Stimulated activated CD4-positive, alpha-beta T cell treated with anti-CD3 and anti-CD28 coated beads, Interleukin-1b, Interleukin-23, amount 100 ng/mL, for 4 hours (primary cell): Measurements from ENCODE around the gene TEX264.
"Not testable (repeated sequence)": the region's sequence is repeated elsewhere in the genome, so short reads cannot be mapped to it uniquely, and the experiment has no call there.

Source experiments
- DNase-seq, 2 donors: peaks; one replicate each; pipeline ENCODE4 v3.0.0-alpha.2; 2020; ENCODE audit warnings: low read depth in 2 of 2

TEX264 gene, protein sequence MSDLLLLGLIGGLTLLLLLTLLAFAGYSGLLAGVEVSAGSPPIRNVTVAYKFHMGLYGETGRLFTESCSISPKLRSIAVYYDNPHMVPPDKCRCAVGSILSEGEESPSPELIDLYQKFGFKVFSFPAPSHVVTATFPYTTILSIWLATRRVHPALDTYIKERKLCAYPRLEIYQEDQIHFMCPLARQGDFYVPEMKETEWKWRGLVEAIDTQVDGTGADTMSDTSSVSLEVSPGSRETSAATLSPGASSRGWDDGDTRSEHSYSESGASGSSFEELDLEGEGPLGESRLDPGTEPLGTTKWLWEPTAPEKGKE

GRCh38 chr3:51670823-51671733 is at the start of gene TEX264:
TEX264 (plus strand) TSS chr3:51671252; CDS start chr3:51674305, 3,053 bp downstream.
- peak; percentile 89 to 92 for DNase-seq

GRCh38 chr3:51622413-51622812 is 48.6 kb upstream of the TEX264 start:
- DNase-seq, result no peak

GRCh38 chr3:51622868-51623267 is 48.2 kb upstream of the TEX264 start:
- DNase-seq, result no peak

- DNase-seq, result no peak
Observed at GRCh38 chr3:51630513-51630912, 40.5 kb upstream of the TEX264 start.

DNA sequence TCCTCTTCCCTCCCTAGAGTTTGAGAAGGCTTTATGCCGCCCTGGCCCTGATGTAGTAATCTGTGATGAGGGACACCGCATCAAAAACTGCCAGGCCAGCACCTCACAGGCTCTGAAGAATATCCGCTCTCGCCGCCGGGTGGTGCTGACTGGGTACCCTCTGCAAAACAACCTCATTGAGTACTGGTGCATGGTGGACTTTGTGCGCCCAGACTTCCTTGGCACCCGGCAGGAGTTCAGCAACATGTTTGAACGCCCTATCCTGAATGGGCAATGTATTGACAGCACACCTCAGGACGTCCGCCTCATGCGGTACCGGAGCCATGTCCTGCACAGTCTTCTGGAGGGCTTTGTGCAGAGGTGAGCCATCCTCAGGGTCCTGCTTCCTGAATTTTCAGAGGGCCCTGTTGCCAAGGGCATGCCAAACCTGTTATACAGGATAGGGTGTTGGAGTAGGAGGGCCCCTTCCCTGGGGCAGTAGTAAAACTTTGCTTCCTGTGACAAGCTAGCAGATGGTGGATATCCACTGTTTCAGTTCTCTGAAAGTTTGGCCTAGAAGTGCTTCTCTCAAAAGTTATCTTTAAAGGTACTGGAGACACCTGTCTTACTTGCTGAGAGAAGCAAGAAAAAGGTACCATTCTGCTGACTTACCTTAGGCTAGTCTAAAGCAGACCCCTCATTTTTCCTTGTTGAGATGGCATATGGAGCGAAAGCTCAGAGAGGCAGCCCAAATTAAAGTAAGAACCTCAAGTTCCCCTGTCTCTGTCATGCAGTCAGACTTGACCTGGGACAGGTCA is 33.7 kb upstream of the TEX264 start:
- DNase-seq, result no peak

DNA sequence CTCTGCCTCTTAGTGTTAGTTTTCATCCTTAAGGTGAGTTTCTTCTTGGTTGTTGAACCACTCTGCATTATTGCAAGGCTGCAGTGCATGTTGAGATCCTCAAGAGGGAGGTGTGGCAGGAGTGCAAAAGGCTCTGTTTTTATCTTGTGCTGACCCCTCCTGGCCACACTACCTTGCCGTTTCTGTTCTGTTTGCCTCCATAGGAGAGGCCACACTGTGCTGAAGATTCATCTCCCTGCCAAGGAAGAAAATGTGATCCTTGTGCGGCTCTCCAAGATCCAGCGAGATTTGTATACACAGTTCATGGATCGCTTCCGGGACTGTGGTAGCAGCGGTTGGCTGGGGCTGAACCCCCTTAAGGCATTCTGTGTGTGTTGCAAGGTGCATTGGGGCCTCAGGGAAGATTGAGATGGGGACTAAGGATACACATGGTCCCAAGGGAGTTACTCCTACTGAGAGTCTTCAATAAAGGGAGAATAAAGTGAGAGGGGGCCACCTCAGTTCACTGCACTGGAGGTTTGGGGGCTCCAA is 33.0 kb upstream of the TEX264 start:
- DNase-seq, result no peak

DNA sequence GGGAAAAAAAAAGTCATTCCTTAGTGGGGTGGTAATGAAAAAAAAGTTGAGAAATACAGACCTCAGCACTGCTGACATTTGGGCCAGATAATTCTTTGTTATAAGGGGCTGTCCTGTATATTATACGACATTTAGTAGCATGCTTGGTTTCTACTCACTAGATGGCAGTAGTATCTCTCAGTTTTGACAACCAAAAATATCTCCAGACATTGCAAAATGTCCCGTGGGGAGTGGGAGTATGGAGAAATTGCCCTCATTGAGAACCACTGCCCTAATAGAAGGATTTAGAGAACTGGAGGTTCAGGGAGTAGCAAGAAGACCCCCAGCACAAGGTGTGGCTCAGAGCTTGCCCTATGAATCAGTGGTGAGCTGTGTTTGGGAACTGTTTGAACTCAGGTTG is 28.6 kb upstream of the TEX264 start:
- DNase-seq, result no peak

- DNase-seq, result no peak
Observed at GRCh38 chr3:51646091-51646490, 25.0 kb upstream of the TEX264 start.

GRCh38 chr3:51652103-51652502 is 18.9 kb upstream of the TEX264 start:
- DNase-seq, result not testable (repeated sequence)

GRCh38 chr3:51653409-51653808 is 17.6 kb upstream of the TEX264 start:
- DNase-seq, result not testable (repeated sequence)

DNA sequence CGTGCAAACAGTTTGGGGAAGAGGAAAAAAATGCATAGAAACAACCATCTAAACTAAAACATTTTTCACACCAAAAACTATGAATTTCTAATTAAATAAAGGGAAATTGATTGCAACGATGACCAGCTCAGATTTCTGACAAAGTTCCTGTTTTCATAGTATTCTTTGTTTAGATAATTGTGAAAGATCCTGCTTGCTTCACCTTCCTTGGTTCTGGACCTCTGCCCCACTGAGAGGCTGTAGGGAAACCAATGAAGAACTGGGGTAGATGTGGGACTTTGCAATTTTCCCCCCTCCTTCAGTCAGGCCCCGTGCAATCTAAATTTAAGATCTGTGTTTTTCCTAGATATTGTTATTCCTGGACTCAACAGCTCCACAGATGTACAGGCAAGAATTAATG is 13.8 kb upstream of the TEX264 start:
- DNase-seq, result no peak

GRCh38 chr3:51659942-51660341 is 11.1 kb upstream of the TEX264 start:
- no peak for DNase-seq

DNA sequence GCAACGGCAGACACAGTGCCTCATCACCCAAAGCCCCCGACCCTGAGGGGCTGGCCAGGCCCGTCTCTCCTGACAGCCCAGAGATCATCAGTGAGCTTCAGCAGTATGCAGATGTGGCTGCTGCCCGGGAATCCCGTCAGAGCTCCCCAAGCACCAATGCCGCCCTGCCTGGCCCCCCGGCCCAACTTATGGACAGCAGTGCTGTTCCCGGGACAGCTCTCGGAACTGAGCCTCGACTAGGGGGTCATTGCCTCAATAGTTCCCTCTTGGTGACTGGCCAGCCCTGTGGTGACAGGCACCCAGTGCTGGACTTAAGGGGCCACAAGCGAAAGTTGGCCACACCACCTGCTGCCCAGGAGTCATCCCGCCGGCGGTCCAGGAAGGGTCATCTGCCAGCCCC is 8.6 kb upstream of the TEX264 start:
- DNase-seq, result no peak

DNA sequence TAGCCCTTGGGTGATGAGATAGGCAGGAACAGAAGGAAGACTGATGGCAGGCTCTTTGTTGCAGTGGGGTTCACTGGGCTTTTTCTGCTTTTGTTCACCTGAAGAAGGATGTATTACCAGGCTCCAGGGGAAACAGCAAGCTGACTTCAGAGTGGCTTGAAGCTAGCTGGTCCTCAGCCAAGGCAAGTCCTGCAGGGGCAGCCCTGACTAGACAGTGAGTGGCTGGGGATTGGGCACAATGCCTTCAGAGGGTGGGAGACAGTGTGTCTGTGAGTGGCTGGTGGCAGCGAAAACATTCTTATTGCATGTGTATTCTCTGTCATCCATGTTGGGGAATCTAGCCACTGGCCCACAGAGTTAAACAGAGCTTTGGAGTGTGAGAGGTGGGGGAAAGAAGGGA is 2.3 kb upstream of the TEX264 start:
- DNase-seq, result no peak

DNA sequence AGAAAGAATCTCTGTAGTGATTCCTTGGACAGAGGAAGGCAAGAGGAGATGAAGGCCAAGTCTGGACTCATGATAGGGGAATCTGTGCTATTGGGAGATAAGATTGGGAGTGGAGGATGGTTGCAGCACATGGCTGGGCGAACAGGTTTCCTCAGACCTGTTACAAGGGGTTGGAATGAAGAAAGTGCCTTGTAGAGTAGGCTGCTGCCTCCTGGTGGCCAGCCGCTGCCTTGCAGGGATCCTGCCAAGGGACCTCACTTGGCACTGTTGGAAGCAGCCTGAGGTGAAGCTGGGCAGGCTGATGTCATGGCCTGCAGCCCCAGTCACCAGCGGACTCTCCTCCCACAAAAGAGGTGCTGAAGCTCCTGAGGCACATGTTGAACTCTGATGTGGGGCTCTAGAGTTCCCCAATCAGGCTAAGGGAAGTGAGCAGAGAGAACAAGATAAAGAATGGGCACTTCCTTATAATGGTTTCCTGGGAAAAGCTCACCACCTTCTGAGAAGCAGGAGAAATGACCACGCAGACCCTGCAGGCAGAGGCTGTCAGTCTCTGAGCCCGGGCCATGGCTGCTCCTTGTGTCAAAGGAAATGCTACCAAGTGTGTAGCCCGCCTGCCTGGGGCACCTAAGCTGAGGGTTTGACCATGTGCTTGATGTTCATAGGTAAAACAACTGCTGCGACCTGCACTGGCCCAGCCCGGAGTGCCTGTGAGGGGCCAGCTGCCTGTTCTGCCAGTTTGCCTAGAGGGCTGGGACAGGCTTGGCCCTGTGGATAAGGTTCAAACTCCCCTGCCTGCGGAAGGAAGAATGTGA is 1.6 kb upstream of the TEX264 start:
- DNase-seq, result peak; percentile 70 to 80

- DNase-seq, result no peak
Observed at GRCh38 chr3:51670053-51670822, 814 bp upstream of the TEX264 start.

- peak; percentile 13 to 47 for DNase-seq
Observed at GRCh38 chr3:51671734-51672475, 853 bp downstream of the TEX264 start.

- no peak for DNase-seq
Observed at GRCh38 chr3:51673181-51673801, 2.2 kb downstream of the TEX264 start.
